Effector memory CD4-positive, alpha-beta T cell (primary cell): Measurements from ENCODE around the gene GIPC1.

ENCODE experiments used
- DNase-seq, 3 donors: peaks; one replicate each; pipeline ENCODE4 v3.0.0-alpha.2; 2020
- H3K27ac ChIP-seq: 2 replicates; pipeline ENCODE4 v1.7.0; 2013; ENCODE audit warnings: mild to moderate bottlenecking, low read length, moderate library complexity; ENCODE audit not compliant: insufficient read depth, poor library complexity, severe bottlenecking
- H3K27me3 ChIP-seq: replicated peaks from 2 replicates; pipeline ENCODE4 v1.7.0; 2013; ENCODE audit warnings: mild to moderate bottlenecking, low read length; ENCODE audit not compliant: insufficient read depth, control insufficient read depth, poor library complexity, severe bottlenecking
- H3K36me3 ChIP-seq: 2 replicates; pipeline ENCODE4 v1.7.0; 2013; ENCODE audit warnings: mild to moderate bottlenecking, low read length, moderate library complexity; ENCODE audit not compliant: control insufficient read depth, insufficient read depth
- H3K4me1 ChIP-seq: 2 replicates; pipeline ENCODE4 v1.7.0; 2013; ENCODE audit warnings: low read length, mild to moderate bottlenecking; ENCODE audit not compliant: control insufficient read depth, insufficient read depth, poor library complexity, severe bottlenecking
- H3K4me3 ChIP-seq: 2 replicates; pipeline ENCODE4 v1.7.0; 2013; ENCODE audit warnings: low read length, low read depth, mild to moderate bottlenecking; ENCODE audit not compliant: insufficient read depth, poor library complexity, severe bottlenecking
- H3K9me3 ChIP-seq: 2 replicates; pipeline ENCODE4 v1.7.0; 2013; ENCODE audit warnings: mild to moderate bottlenecking, low read length, moderate library complexity; ENCODE audit not compliant: control insufficient read depth

The GIPC1 gene

DNA sequence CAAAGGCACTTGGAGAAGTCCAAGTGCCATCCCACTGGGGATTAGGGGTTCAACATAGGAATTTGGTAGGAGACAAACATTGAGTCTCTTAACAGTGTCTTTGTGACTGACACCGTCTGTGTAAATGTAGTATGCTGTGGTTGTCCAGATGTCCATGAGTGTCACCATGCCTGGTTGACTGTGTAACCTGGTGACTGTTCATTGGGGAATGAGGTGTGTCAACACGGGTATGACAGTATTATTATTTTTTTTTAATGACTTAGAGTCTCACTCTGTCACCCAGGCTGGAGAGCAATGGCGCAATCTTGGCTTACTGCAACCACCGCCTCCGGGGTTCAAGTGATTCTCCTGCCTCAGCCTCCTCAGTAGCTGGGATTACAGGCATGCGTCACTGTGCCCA is 46.6 kb downstream of the GIPC1 start:
- Histone ChIP-seq H3K27ac (no peak overlapping the region), H3K4me1 (no peaks in the 10 kb centered on the region), H3K27me3 (no peaks in the 10 kb centered on the region), H3K9me3 (no peaks in the 10 kb centered on the region), H3K36me3 (peaks cover 81% of the 10 kb centered on the region), H3K4me3 (no peak overlapping the region)
- DNase-seq = no peak

DNA sequence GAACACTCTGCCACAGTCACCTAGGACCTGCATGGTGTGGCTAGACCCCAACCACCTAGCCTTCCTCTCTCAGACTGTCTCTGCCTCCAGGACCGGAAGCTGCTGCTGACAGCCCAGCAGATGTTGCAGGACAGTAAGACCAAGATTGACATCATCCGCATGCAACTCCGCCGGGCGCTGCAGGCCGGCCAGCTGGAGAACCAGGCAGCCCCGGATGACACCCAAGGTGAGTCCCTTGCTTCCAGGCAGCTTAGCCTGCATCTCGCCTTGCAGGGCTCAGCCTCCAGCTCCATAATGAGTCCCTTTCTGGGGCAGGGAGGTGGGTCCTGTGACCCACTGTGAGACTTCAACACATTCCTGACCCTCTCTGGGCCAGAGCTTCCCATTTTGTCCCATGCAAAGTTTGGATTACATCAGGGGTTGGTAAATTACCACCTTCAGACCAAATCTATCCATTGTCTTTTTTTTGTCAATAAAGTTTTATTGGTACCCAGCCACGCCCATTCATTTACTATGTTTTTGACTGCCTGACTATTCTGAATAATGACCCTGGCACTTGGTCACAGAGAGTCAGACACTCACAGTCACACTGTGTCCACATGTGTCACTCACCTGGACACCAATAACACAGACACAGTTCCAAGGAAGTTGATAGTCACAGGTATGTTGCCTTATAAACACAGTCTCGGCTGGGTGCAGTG is 49.4 kb downstream of the GIPC1 start:
- DNase-seq = no peak
- Histone ChIP-seq H3K4me1 (no peaks in the 10 kb centered on the region), H3K27me3 (no peaks in the 10 kb centered on the region), H3K36me3 (peaks cover 87% of the 10 kb centered on the region), H3K4me3 (no peak overlapping the region), H3K27ac (no peak overlapping the region), H3K9me3 (no peaks in the 10 kb centered on the region)

DNA sequence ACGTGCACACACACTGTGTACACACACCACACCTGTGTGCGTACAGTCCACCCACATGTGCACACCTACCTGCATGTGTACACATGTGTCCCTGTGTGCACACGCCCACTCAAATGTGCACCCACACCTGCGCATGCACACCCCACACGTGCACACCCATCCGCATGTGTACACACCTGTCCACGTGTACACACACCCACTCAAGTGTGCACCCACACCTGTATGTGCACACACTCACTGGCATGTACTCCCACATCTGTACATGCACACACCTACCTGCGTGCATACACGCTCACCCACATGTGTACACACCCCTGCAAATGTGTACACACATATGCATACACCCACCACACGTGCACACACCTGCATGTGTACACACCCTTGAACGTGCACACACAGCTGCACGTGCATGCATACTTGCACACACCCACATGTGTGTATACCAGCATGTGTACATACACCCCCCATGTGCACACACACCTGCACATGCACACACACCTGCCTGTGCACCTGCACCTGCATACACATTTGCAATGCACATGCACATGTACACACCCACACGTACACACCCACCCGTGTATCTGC is 52.2 kb downstream of the GIPC1 start:
- Histone ChIP-seq H3K9me3 (no peaks in the 10 kb centered on the region), H3K36me3 (peaks cover 62% of the 10 kb centered on the region), H3K27me3 (no peaks in the 10 kb centered on the region), H3K4me1 (peaks cover 26% of the 10 kb centered on the region), H3K4me3 (no peak overlapping the region), H3K27ac (no peak overlapping the region)
- DNase-seq = no peak

DNA sequence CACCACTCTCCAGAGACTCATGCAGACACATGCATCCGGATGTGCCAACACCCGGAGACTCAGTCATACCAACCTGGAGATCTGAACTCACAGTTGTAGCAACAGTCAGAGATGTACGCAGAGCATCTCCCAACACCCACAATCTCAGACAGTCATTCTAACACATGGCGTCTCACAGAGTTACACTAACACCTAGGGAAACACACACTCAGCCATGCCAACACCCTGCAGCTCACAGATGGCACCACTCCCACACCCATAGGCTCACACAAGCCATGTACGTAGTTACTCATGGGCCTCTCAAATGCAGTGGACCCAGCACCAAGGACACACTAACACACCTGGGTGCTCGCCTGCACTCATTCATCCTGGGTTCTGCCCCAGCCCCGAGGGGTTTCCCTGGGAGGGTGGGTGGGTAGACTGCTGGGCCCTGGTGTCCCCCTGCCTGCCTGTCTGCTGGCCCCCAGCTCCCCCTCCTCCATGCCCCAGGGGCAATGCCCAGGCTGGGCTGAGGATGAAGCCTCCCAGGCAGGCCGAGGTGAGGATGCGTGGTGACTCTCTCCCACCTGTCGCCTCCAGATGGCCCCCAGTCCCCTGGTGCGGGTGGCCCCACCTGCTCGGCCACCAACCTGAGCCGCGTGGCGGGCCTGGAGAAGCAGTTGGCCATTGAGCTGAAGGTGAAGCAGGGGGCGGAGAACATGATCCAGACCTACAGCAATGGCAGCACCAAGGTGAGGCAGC is 52.9 kb downstream of the GIPC1 start:
- no peak for DNase-seq
- peaks cover 26% of the 10 kb centered on the region for H3K4me1 ChIP-seq
- no peaks in the 10 kb centered on the region for H3K27me3 ChIP-seq
- peaks cover 55% of the 10 kb centered on the region for H3K36me3 ChIP-seq
- H3K9me3 ChIP-seq = no peaks in the 10 kb centered on the region
- no peak overlapping the region for H3K4me3 ChIP-seq
- no peak overlapping the region for H3K27ac ChIP-seq

DNA sequence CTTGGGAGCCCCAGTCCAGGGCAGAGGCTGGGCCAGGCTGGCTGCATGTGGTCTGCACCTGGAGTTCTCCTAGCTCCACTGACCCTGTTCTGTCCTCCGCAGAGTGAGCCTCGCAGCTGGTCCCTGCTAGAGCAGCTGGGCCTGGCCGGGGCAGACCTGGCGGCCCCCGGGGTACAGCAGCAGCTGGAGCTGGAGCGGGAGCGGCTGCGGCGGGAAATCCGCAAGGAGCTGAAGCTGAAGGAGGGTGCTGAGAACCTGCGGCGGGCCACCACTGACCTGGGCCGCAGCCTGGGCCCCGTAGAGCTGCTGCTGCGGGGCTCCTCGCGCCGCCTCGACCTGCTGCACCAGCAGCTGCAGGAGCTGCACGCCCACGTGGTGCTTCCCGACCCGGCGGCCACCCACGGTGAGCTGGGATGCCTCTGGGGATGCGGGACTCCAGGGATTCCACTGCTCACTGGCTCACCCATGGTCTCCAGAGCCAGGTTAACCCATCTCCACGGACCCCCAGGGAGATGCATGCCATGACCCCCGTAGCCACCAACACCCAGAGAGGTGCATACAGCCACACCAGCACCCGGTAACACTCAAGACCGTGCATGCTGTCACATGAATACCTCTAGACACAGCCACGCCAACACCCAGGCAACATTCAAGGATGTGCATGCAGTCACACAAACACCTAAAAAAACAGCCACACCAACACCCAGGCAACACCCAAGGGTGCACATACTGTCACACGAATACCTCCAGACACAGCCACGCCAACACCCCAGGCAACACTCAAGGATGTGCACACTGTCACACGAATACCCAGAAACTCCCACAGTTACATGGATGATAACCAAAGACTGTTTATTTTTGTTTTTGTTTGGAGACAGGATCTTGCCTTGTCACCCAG is 54.6 kb downstream of the GIPC1 start:
- H3K36me3 ChIP-seq = peaks cover 44% of the 10 kb centered on the region
- no peak overlapping the region for H3K27ac ChIP-seq

DNA sequence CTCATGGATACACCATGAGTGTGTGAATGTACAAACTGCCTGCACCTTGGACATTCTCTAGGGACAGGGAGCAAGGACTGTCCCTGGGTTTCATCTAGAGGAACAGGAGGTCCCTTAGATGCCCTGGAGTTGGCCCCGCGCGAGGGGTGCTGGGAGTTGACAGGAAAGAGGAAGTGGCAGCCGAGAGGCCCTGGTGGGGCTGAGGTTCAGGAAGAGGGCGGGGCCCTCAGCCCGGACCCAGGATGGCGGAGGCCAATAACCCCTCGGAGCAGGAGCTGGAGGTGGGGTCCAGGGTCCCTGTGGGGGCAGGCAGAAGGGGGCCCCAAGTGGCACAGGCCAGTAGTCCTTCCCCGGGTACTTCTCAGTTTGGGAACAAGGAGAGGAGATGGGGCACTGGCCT is 55.9 kb downstream of the GIPC1 start:
- H3K4me3 ChIP-seq = peak overlapping the region; percentile 53

More for the DNA sequence above, 54.6 kb downstream of the GIPC1 start:
- peaks cover 26% of the 10 kb centered on the region for H3K4me1 ChIP-seq
- no peaks in the 10 kb centered on the region for H3K9me3 ChIP-seq
- H3K4me3 ChIP-seq = peak overlapping the region; percentile 53
- no peaks in the 10 kb centered on the region for H3K27me3 ChIP-seq
- no peak for DNase-seq

DNA sequence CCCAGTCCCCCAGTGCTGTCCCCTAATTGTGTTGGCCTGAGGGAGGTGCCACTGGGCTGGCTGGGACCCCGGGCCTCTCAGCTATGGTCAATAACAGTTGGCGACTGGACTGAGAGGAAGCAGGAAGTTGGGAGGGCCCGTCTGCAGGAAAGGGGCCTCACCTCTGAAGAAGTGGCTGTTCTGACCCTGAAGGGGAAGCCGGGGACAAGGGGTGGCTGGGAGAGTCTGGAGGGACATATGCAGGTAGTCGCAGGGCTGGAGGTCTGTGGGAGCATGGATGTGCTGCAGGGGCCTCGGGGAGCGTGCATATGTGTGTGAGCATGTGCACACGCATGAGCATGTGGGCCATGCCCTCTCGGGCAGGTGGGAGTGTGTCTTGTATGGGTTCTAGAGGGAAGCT is 56.9 kb downstream of the GIPC1 start:
- H3K36me3 ChIP-seq = peaks cover 27% of the 10 kb centered on the region
- no peak overlapping the region for H3K27ac ChIP-seq
- no peak for DNase-seq
- H3K4me3 ChIP-seq = no peak overlapping the region
- peaks cover 31% of the 10 kb centered on the region for H3K4me1 ChIP-seq
- no peaks in the 10 kb centered on the region for H3K27me3 ChIP-seq
- H3K9me3 ChIP-seq = no peaks in the 10 kb centered on the region

More for the DNA sequence above, 55.9 kb downstream of the GIPC1 start:
- H3K27ac ChIP-seq = peak overlapping the region; percentile 74
- H3K9me3 ChIP-seq = no peaks in the 10 kb centered on the region
- H3K27me3 ChIP-seq = no peaks in the 10 kb centered on the region
- DNase-seq = peak; percentile 54 to 68 (median 60)
- peaks cover 34% of the 10 kb centered on the region for H3K36me3 ChIP-seq
- peaks cover 26% of the 10 kb centered on the region for H3K4me1 ChIP-seq

- peaks cover 31% of the 10 kb centered on the region for H3K4me1 ChIP-seq
- no peaks in the 10 kb centered on the region for H3K9me3 ChIP-seq
- peaks cover 14% of the 10 kb centered on the region for H3K36me3 ChIP-seq
- H3K27ac ChIP-seq = no peak overlapping the region
- no peak overlapping the region for H3K4me3 ChIP-seq
- no peaks in the 10 kb centered on the region for H3K27me3 ChIP-seq
- no peak for DNase-seq
These were observed 58.3 kb downstream of the GIPC1 start for GRCh38 chr19:14437578-14438140.

- no peaks in the 10 kb centered on the region for H3K27me3 ChIP-seq
- H3K4me3 ChIP-seq = no peak overlapping the region
- H3K27ac ChIP-seq = peak overlapping the region; percentile 21
- no peak for DNase-seq
- peaks cover 3% of the 10 kb centered on the region for H3K36me3 ChIP-seq
- peaks cover 25% of the 10 kb centered on the region for H3K4me1 ChIP-seq
- H3K9me3 ChIP-seq = no peaks in the 10 kb centered on the region
These were observed 60.4 kb downstream of the GIPC1 start for GRCh38 chr19:14435320-14436050.
